ENCODE results near the gene CALML3.

Gene CALML3

DNA sequence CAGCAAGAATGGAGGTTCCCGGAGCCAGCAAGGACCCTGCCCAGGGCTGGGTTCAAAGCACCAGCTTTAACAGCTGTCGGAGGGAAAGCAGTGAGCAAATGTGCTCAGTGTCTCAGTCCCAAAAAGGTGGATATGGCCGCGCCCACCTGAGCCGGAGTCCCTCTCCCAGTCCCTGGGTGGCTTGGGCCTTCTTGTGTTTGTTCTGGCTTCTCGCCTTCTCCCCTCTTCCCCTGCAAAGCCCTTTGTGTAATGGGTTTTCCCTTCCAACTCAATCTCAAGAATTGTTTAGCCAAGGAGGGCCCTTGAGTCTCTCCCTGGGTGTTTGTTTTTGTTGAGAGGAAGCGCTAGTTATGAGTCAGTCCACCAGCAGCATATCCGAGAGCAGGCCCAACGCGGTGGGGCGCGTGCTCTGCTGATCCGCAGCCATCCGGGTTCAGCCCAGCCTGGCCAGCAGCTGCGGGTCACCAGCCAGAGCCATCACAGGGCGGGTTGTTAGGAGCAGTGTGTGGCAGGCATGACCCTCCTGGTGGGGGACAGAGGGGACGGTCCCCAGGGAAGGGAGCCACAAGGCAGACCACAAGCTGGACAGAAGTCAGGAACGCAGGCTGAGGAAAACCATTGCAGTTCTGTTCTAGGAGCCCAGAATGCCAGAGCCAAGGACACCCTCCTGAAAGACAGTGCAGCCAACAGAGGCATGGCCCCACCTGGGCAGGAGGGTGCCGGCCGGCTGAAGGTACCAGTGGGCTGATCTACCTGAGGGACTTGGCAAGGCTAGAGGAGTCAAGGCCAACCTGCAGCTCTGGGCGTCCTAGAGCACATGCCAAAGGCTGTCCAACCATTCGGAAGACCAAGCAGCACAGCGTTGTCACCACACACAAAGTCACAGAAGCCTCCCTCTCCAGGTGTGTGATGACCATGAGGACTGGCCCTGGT lies 21.3 kb downstream of the CALML3 start:
- Mint-ChIP-seq H3K27ac (no peak overlapping the region), H3K4me3 (no peak overlapping the region), H3K9me3 (no peaks in the 10 kb centered on the region), H3K36me3 (ENCODE audit: low read depth) (no peaks in the 10 kb centered on the region), H3K4me1 (ENCODE audit: low read depth) (peaks cover 3% of the 10 kb centered on the region), H3K27me3 (no peaks in the 10 kb centered on the region)

DNA sequence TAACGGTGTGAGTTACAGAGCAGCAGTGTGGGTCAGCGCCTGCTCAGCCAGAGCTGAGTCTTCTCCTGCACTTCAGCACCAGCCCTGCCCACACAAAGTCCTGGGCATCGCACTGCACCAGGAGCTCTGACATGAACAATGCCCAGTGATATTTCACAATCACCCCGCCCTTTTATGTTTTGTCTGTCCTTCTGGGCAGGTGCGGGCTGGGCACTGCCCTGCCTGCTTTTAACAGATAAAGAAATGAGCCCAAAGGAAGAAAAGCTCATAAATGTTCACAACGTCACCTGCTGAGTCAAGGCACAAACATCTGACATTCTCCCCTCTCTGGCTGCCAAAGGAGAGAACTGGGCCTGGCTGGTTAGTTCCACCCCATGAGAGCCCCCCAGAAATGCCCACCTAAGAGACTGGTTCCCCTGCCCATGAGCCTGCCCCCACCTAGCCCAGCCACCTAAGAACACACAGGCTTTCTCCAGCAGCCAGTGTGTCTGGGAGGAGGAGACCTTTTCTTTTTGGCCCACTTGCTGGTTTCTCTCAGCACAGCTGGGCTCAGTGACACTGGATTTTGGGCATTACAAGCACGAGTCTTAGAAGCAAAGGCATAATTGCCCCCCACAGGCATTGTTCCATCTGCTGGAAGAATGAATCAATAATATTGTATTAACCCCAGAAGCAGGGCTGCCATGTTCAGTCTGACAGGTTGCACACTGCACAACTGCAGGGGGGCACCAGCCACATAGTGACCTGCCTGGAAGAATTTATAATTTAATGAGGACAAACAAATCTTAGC lies 22.3 kb downstream of the CALML3 start:
- Mint-ChIP-seq H3K9me3 (no peaks in the 10 kb centered on the region), H3K4me3 (no peak overlapping the region), H3K4me1 (ENCODE audit: low read depth) (peaks cover 13% of the 10 kb centered on the region), H3K27me3 (no peaks in the 10 kb centered on the region), H3K36me3 (ENCODE audit: low read depth) (no peaks in the 10 kb centered on the region), H3K27ac (no peak overlapping the region)

DNA sequence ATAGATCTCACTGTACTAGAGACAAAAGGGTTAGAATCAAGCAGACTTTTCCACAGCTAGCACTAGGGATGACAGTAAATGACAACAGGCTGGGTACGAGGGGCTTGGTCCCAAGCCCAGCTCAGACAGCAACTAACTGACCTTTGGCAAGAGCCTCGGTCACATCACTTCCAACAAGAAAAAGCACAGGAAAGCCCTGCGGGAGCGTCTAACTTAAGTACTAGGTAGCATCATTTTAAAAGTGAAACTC lies 22.8 kb downstream of the CALML3 start:
- no peak overlapping the region for H3K27ac Mint-ChIP-seq
- no peaks in the 10 kb centered on the region for H3K27me3 Mint-ChIP-seq
- H3K36me3 Mint-ChIP-seq (ENCODE audit: low read depth), result no peaks in the 10 kb centered on the region
- peaks cover 18% of the 10 kb centered on the region for H3K4me1 Mint-ChIP-seq (ENCODE audit: low read depth)
- no peak overlapping the region for H3K4me3 Mint-ChIP-seq
- H3K9me3 Mint-ChIP-seq, result no peaks in the 10 kb centered on the region

DNA sequence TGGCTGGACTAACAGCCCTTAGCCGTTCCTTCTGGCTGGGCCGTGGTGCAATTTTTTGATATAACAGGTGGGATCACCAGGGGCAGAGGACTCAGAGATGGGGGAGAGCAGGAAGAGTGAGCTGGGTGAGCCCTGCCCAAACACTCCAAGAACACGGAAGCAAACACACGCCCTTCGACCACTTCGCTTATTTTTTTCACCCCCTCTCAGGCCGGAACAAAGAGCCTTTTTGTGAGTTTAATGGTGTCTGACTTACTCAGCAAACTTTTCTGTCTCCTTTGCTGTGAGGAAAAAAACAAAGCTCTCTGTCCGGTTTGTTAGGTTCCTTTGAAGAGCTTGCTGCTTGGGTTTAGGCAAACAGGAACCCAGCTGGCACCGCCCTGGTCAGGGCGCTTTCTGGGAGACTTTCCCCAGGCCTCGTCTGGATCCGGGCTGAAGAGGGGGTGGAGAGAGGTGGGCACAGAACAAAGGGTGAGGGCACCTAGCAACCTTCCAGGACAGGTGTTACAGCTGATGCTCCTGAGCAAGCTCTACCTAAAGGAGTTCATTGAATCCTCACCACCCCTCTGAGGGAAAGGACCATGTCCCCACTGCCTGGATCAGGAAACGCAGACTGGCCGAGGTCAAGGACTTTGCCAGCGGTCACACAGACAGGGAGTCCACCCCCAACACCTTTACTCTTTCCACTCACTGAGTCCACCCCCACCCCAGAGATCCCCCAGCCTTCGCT lies 23.3 kb downstream of the CALML3 start:
- Mint-ChIP-seq H3K4me1 (ENCODE audit: low read depth) (peaks cover 23% of the 10 kb centered on the region), H3K9me3 (no peaks in the 10 kb centered on the region), H3K27me3 (no peaks in the 10 kb centered on the region), H3K27ac (no peak overlapping the region), H3K4me3 (no peak overlapping the region), H3K36me3 (ENCODE audit: low read depth) (no peaks in the 10 kb centered on the region)

DNA sequence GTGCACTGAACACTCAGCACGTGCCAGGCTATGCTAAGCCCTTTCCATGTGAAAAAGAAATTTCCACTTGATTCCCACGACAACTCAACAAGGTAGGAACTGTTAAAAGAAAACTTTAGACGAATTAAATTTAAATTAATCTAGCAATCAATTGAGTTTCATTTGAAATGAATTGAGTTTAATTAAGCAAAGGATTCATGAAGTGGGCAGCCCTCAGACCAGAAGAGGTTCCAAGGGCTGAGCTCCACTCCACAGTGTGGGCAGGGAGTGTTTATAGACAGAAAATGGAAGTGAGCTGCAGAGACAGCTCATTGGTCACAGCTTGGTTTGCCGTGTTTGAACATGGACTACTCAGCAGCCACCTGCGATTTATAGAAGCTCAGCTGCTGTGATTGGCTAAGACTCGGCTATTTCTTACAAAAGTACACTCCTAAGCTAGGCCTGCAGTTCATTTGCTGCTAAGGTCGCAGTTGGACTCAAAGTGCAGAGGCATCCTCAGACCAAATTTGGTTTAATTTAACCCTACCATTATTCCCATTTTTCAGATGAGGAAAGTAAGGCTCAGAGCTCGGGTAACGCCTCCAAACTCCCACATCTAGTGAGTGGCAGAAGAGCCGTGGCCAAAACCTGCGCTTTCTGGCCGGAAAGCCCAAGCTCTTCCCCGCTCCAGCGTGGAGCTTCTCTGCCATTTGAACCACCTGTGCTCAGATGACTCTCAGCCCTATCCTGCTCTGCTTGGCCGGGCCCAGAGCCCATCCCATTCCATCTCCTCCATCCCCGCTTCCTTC lies 24.9 kb downstream of the CALML3 start:
- Mint-ChIP-seq H3K4me3 (no peak overlapping the region), H3K4me1 (ENCODE audit: low read depth) (peaks cover 23% of the 10 kb centered on the region), H3K27me3 (no peaks in the 10 kb centered on the region), H3K27ac (no peak overlapping the region), H3K36me3 (ENCODE audit: low read depth) (no peaks in the 10 kb centered on the region), H3K9me3 (no peaks in the 10 kb centered on the region)

DNA sequence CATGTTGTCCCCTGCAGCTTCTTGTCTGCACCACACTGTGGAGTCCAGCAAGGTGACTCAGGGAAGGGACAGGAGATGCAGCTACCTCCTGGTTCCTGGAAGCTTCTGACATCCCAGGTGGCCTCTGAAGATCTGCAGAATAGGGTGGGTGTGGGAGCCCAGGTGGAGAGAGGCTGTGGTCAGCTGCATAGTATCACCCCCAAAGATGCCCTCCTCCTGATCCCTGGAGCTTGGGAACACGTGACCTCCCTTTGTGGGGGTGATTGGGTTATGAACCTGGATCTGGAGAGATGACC lies 25.4 kb downstream of the CALML3 start:
- Mint-ChIP-seq H3K27ac (no peak overlapping the region), H3K36me3 (ENCODE audit: low read depth) (no peaks in the 10 kb centered on the region), H3K27me3 (no peaks in the 10 kb centered on the region)

DNA sequence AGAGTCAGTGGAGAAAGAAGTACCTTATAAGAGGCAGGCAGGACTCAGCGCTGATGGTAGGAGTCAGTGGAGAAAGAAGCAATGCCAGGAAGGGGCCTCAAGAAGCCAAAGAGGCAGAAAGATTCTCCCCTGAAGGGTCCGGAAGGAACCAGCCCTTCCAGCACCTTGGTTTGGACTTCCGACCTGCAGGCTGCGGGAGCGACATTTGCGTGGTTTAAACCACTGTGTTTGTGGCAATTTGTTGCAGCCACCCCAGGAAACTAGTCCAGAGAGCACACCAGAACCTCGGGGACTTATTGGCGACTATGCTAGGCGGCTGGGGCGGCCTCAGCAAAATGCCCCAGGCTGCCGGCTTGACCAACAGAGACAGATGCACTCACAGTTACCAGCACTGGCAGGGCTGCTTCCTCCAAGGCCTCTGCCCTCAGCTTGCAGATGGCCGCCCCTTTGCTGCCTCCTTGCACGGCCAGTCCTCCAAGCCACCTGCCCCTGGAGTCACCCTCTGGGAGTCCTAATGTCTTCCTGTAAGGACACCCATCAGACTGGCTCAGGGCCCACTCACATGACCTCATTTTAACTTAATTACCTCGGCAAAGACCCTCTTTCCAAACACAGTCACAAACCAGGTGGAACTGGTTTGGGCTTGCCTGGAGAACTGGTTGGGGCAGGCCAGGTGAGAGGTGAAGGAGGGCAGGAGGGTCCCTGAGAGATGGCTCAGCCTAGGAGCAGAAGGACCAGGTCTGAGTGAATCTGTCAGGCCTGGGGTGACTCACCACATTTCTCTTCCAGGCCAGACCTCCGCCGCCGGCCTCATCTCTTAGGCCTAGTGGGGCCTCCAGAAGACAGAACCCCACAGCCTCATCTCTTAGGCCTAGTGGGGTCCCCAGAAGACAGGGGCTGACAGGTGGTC lies 26.1 kb downstream of the CALML3 start:
- no peaks in the 10 kb centered on the region for H3K36me3 Mint-ChIP-seq (ENCODE audit: low read depth)
- no peaks in the 10 kb centered on the region for H3K27me3 Mint-ChIP-seq
- H3K9me3 Mint-ChIP-seq, result no peaks in the 10 kb centered on the region
- no peak overlapping the region for H3K4me3 Mint-ChIP-seq
- H3K4me1 Mint-ChIP-seq (ENCODE audit: low read depth), result peaks cover 23% of the 10 kb centered on the region
- H3K27ac Mint-ChIP-seq, result no peak overlapping the region

More for the DNA sequence above, 25.4 kb downstream of the CALML3 start:
- H3K4me1 Mint-ChIP-seq (ENCODE audit: low read depth), result peaks cover 23% of the 10 kb centered on the region
- H3K4me3 Mint-ChIP-seq, result no peak overlapping the region
- no peaks in the 10 kb centered on the region for H3K9me3 Mint-ChIP-seq

DNA sequence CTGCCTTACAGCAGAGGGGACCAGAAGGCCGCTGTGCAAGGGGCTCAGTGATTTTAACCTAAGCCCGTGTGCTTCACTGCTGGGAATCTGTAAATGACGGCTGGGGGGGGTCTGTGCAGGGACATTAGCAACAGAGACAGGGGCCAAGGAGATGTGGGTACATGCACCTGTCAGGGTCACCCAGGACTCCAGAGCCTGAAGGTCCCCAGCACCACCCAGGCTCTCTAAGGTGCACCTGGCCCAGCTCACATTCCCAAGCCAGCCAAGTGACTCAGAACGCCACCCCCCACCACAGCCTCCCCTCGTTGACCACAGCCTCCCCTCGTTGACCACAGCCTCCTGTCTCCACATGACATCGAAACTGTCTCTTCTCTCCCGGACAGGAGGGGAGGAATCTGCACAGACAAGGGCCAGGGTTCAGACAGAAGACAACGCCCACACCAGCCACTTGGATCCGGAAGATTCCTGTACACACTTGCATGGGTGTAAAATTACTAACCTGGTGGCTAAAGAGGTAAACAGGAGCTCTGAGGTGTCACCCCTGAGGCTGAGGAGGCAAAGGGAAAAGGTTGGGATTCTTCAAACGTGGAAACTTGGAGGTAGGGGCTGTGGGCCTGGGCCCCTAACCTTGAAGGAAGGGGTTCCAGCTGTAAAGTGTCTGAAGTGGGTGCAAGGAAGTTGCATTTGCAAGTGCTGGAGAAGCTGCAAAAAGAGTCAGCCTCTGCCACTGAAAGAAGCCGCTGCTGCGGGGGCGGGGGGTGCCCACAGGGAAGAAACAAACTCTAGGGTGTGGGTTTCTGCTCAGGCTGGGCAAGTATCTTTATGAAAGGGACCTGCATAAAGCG lies 27.0 kb downstream of the CALML3 start:
- Mint-ChIP-seq H3K4me3 (no peak overlapping the region), H3K36me3 (ENCODE audit: low read depth) (no peaks in the 10 kb centered on the region), H3K27me3 (no peaks in the 10 kb centered on the region), H3K9me3 (no peaks in the 10 kb centered on the region), H3K4me1 (ENCODE audit: low read depth) (peaks cover 23% of the 10 kb centered on the region), H3K27ac (peak overlapping the region; percentile 48)

DNA sequence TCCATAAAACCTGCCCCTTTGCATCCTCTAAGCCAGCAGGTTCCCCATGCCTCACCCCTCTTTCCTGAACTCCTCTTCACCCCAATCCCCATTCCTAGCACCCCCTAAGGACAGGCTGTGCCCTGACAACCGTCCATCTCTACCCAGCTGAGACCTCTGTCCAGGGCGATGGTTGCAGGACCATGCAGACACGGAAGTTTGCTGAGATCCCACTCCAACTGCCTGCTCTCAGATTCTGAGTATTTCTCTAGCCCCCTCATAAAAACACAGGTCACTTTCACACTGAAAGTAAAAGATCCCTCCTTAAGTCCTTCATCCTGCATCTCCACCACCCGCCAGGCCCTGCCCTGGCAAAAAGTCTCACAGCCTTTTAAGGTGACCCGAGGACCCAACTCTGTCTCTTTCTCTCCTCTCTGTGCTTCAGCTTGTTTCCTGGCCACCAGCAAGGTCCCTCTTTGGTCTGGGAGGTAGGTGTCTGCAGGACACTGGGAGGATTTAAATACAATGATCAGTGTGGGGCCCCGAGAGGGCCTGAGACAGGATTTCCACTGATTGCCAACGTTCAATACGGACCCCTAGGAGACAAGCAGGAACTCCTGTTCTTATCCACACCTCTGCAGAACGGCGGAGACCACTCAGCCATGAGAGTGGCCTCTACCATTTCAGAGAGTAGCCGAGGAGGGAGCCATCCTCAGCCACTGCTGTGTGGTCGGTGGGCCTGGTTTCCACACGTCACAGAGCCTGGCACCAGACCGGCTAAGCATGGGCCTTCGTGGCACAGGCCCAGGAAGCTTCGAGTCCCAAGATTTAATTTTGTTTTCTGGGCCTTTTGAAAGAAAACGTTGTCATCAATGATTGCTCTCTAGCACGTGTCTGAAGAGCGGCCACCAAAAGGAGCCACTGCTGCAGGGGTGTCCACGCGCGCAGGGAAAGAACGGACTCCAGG lies 27.9 kb downstream of the CALML3 start:
- H3K9me3 Mint-ChIP-seq, result no peaks in the 10 kb centered on the region
- H3K27me3 Mint-ChIP-seq, result no peaks in the 10 kb centered on the region
- H3K4me3 Mint-ChIP-seq, result peak overlapping the region; percentile 21
- peaks cover 23% of the 10 kb centered on the region for H3K4me1 Mint-ChIP-seq (ENCODE audit: low read depth)
- H3K27ac Mint-ChIP-seq, result no peak overlapping the region
- no peaks in the 10 kb centered on the region for H3K36me3 Mint-ChIP-seq (ENCODE audit: low read depth)

DNA sequence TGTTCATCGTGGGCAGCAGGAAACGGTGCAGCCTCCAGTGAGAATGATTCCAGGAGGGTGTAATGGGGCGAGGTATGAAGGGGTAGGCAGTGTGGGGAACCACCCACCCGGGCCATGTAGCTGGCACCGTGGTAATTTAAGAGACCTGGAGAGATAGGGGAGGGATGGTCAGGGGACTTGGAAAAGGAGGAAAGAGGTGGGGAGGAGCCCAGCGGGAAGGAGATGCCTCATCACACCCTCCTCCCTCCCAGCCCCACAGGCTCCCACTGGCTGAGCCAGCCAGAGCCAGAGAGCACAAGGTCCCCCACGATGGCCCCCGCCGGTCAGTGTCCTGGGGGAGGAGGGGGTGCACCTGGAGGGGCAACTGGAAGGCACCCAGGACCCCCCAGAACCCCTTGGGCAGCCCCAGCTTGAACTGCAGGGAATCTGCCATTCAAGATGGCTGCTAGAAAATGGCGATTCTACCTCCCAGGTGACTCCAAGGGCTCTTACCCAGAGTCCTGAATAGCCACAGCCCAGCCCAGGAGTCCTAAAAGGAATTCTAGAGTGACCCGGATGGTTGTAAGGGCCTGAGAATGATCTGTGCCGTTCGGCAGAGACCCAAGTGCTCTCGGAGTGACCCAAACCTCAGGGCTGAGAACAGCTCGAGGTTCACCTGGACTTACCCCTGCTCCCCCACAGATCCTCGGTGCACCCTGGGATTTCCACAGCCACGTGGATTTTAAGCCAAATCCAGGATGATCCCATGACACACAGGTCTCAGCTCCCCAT lies 28.8 kb downstream of the CALML3 start:
- H3K27me3 Mint-ChIP-seq, result no peaks in the 10 kb centered on the region
- no peaks in the 10 kb centered on the region for H3K9me3 Mint-ChIP-seq
- H3K4me3 Mint-ChIP-seq, result no peak overlapping the region
- no peak overlapping the region for H3K27ac Mint-ChIP-seq
- peaks cover 23% of the 10 kb centered on the region for H3K4me1 Mint-ChIP-seq (ENCODE audit: low read depth)
- H3K36me3 Mint-ChIP-seq (ENCODE audit: low read depth), result no peaks in the 10 kb centered on the region

DNA sequence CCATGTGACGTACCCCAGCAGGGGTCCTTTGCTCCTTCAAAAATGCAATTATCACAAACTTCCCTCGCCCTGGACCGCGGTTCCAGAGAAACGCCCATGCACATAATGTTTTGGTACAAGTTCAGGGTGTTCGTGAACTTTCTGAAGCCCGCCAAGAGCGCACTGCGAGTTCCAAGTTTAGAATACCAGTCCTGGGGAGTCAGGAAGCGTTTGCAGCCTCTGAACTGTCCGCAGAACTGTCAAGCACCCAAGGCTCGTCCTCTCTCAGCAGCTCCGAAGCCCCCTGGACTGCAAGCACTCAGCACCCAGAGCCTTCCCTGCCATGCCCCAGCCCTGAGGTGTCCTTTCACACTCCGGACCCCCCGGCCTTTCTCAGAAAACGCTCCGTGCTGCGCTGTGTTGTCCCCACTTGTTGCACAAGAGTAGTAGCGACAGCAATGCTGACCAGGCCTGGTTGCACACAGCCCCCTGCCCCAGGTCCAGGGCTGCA lies 30.3 kb downstream of the CALML3 start:
- Mint-ChIP-seq H3K36me3 (ENCODE audit: low read depth) (no peaks in the 10 kb centered on the region), H3K27ac (no peak overlapping the region), H3K4me3 (no peak overlapping the region), H3K27me3 (no peaks in the 10 kb centered on the region), H3K9me3 (no peaks in the 10 kb centered on the region), H3K4me1 (ENCODE audit: low read depth) (peaks cover 25% of the 10 kb centered on the region)

DNA sequence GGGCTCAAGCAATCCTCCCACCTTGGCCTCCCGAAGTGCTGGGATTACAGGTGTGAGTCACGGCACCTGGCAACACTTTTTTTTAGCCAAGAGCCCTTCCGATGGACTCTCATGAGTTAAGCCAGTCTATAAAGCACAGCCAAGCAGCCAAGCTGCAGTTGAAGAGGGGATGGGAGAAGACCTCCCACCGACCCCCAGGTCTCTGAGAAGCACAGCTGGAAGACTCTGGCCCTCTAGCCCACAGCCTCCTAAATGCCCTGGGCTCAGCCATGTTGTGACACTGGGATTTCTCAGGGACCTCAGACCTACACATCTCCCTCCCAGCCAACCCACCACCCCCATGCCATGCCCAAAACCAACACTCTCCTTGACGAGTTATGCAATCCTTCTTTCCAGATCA lies 31.1 kb downstream of the CALML3 start:
- no peak overlapping the region for H3K27ac Mint-ChIP-seq
- H3K27me3 Mint-ChIP-seq, result no peaks in the 10 kb centered on the region
- H3K36me3 Mint-ChIP-seq (ENCODE audit: low read depth), result no peaks in the 10 kb centered on the region
- H3K4me3 Mint-ChIP-seq, result no peak overlapping the region
- H3K9me3 Mint-ChIP-seq, result no peaks in the 10 kb centered on the region
- peaks cover 26% of the 10 kb centered on the region for H3K4me1 Mint-ChIP-seq (ENCODE audit: low read depth)
